Ectodermal cell (in vitro differentiated cells): Measurements from ENCODE around the gene RBKS. TPM values are rescaled to one million over a fixed set of nuclear protein-coding genes. Genes with fewer than 3 reads are reported as not detected.

Source experiments
- H3K27ac ChIP-seq: 2 replicates; pipeline ENCODE4 v1.7.0; 2013; ENCODE audit warnings: mild to moderate bottlenecking, low read depth, low read length; ENCODE audit not compliant: insufficient read depth, poor library complexity, severe bottlenecking
- H3K27me3 ChIP-seq: 2 replicates; pipeline ENCODE4 v1.7.0; 2013; ENCODE audit warnings: mild to moderate bottlenecking, low read length; ENCODE audit not compliant: insufficient read depth, control insufficient read depth, poor library complexity, severe bottlenecking
- H3K36me3 ChIP-seq: one replicate; pipeline ENCODE4 v1.7.0; 2013; ENCODE audit warnings: low read length; ENCODE audit not compliant: control insufficient read depth, insufficient read depth
- H3K4me1 ChIP-seq: one replicate; pipeline ENCODE4 v1.7.0; 2013; ENCODE audit warnings: low read length; ENCODE audit not compliant: control insufficient read depth, insufficient read depth
- H3K4me3 ChIP-seq: 2 replicates; pipeline ENCODE4 v1.7.0; 2013; ENCODE audit warnings: low read depth, low read length, control low read depth; ENCODE audit not compliant: insufficient read depth
- H3K9me3 ChIP-seq: 2 replicates; pipeline ENCODE4 v1.7.0; 2013; ENCODE audit warnings: mild to moderate bottlenecking, low read length, moderate library complexity; ENCODE audit not compliant: control insufficient read depth
- WGBS, 2 experiments: methylation state at CpG; one replicate each; pipeline ENCODE4 v1.1.7; 2013; ENCODE audit warnings: missing lambda C conversion rate in 2 of 2; 5-methylcytosine and 5-hydroxymethylcytosine counted together
- polyA plus RNA-seq, 4 experiments: library from polyadenylated mRNA; stranded (reverse); fragments of 50-300 nt; gene quantifications; one replicate each; pipeline ENCODE4 v1.2.3, GENCODE V29; 2013

RBKS gene
- 4.9 TPM for polyA plus RNA-seq (2013, experiment 1 of 4)
- polyA plus RNA-seq (2013, experiment 2 of 4) = 6.1 TPM
- 4.2 TPM for polyA plus RNA-seq (2013, experiment 3 of 4)
- 4.6 TPM for polyA plus RNA-seq (2013, experiment 4 of 4)

GRCh38 chr2:27890146-27890923 lies at the start of gene RBKS, which contains the start of gene BABAM2:
Gene RBKS (minus strand): TSS chr2:27890387. CDS start chr2:27890345, 42 bp downstream.
Gene BABAM2 (plus strand): TSS chr2:27890729. CDS start chr2:27894557, 3,828 bp downstream.
- H3K27ac ChIP-seq = peak within 1 kb of the TSS; percentile 92
- 0 to 1% methylated on average over 79 of the region's 79 CpGs for WGBS, 2 experiments
- H3K4me3 ChIP-seq = peak within 1 kb of the TSS; percentile 95
- H3K9me3 ChIP-seq = no peaks in the 10 kb centered on the region
- no peaks in the 10 kb centered on the region for H3K27me3 ChIP-seq
- H3K4me1 ChIP-seq = peaks cover 4% of the 10 kb centered on the region
- no peaks in the 10 kb centered on the region for H3K36me3 ChIP-seq

- H3K27ac ChIP-seq = no peak overlapping the region
- H3K4me3 ChIP-seq = no peak overlapping the region
- 97% methylated on average over 3 of the region's 3 CpGs for WGBS, 2 experiments
- H3K9me3 ChIP-seq = no peaks in the 10 kb centered on the region
- H3K36me3 ChIP-seq = no peaks in the 10 kb centered on the region
- H3K27me3 ChIP-seq = no peaks in the 10 kb centered on the region
- H3K4me1 ChIP-seq = no peaks in the 10 kb centered on the region
Observed at GRCh38 chr2:27935026-27935425, 44.8 kb upstream of the RBKS start.

- Histone ChIP-seq H3K27me3 (no peaks in the 10 kb centered on the region), H3K4me3 (no peak overlapping the region), H3K4me1 (no peaks in the 10 kb centered on the region), H3K36me3 (no peaks in the 10 kb centered on the region), H3K9me3 (no peaks in the 10 kb centered on the region), H3K27ac (no peak overlapping the region)
- WGBS, 2 experiments = 100% methylated on average over 2 of the region's 2 CpGs
Observed at GRCh38 chr2:27932396-27932795, 42.2 kb upstream of the RBKS start.

GRCh38 chr2:27931361-27931950 lies 41.3 kb upstream of the RBKS start:
- no peak overlapping the region for H3K4me3 ChIP-seq
- no peaks in the 10 kb centered on the region for H3K9me3 ChIP-seq
- no peaks in the 10 kb centered on the region for H3K4me1 ChIP-seq
- 93 to 100% methylated on average over 3 to 4 of the region's 4 CpGs for WGBS, 2 experiments
- no peak overlapping the region for H3K27ac ChIP-seq
- no peaks in the 10 kb centered on the region for H3K36me3 ChIP-seq
- H3K27me3 ChIP-seq = no peaks in the 10 kb centered on the region

GRCh38 chr2:27929916-27930486 lies 39.8 kb upstream of the RBKS start:
- Histone ChIP-seq H3K27ac (no peak overlapping the region), H3K4me1 (no peaks in the 10 kb centered on the region), H3K9me3 (no peaks in the 10 kb centered on the region), H3K4me3 (no peak overlapping the region), H3K36me3 (no peaks in the 10 kb centered on the region), H3K27me3 (no peaks in the 10 kb centered on the region)
- WGBS, 2 experiments = 90 to 92% methylated on average over 11 of the region's 11 CpGs

GRCh38 chr2:27925766-27926472 lies 35.7 kb upstream of the RBKS start:
- Histone ChIP-seq H3K36me3 (no peaks in the 10 kb centered on the region), H3K4me3 (no peak overlapping the region), H3K27ac (no peak overlapping the region), H3K27me3 (no peaks in the 10 kb centered on the region), H3K9me3 (no peaks in the 10 kb centered on the region), H3K4me1 (no peaks in the 10 kb centered on the region)
- 97% methylated on average over 4 of the region's 4 CpGs for WGBS, 2 experiments

- Histone ChIP-seq H3K36me3 (no peaks in the 10 kb centered on the region), H3K4me1 (no peaks in the 10 kb centered on the region), H3K27me3 (no peaks in the 10 kb centered on the region), H3K9me3 (no peaks in the 10 kb centered on the region), H3K4me3 (no peak overlapping the region), H3K27ac (no peak overlapping the region)
- WGBS, 2 experiments = no CpG with 5 or more reads among the region's 1 CpG
Observed at GRCh38 chr2:27922842-27923241, 32.7 kb upstream of the RBKS start.

- Histone ChIP-seq H3K27me3 (no peaks in the 10 kb centered on the region), H3K4me1 (no peaks in the 10 kb centered on the region), H3K27ac (no peak overlapping the region), H3K4me3 (no peak overlapping the region), H3K9me3 (no peaks in the 10 kb centered on the region), H3K36me3 (no peaks in the 10 kb centered on the region)
- WGBS, 2 experiments = 77 to 91% methylated on average over 2 to 6 of the region's 6 CpGs
Observed at GRCh38 chr2:27921880-27922547, 31.8 kb upstream of the RBKS start.

GRCh38 chr2:27921424-27921823 lies 31.2 kb upstream of the RBKS start:
- Histone ChIP-seq H3K36me3 (no peaks in the 10 kb centered on the region), H3K27ac (no peak overlapping the region), H3K4me1 (no peaks in the 10 kb centered on the region), H3K27me3 (no peaks in the 10 kb centered on the region), H3K9me3 (no peaks in the 10 kb centered on the region), H3K4me3 (no peak overlapping the region)
- WGBS, 2 experiments = 100% methylated on average over 1 of the region's 2 CpGs
